Mesenchymal stem cell (in vitro differentiated cells and primary cell): ENCODE results near the gene ALOX12B.

ENCODE experiments used
- DNase-seq: peaks from one replicate; pipeline ENCODE4 v3.0.0-alpha.2; 2013
- H2AFZ ChIP-seq: one replicate; pipeline ENCODE4 v1.6.1; 2013; ENCODE audit warnings: low read depth, mild to moderate bottlenecking, control low read depth, inconsistent platforms, low read length, moderate library complexity
- H2AK5ac ChIP-seq: 2 replicates; pipeline ENCODE4 v1.6.1; 2013; ENCODE audit warnings: low read length, moderate library complexity, mild to moderate bottlenecking, inconsistent platforms; ENCODE audit not compliant: severe bottlenecking
- H2BK120ac ChIP-seq: one replicate; pipeline ENCODE4 v1.6.1; 2013; ENCODE audit warnings: low read depth, mild to moderate bottlenecking, inconsistent platforms, low read length, moderate library complexity
- H2BK12ac ChIP-seq, 2 experiments: one replicate each; pipeline ENCODE4 v1.6.1; 2013; ENCODE audit warnings: inconsistent platforms in 2 of 2, low read length in 2 of 2, mild to moderate bottlenecking in 2 of 2, moderate library complexity in 2 of 2, control low read depth in 1 of 2
- H2BK15ac ChIP-seq: one replicate; pipeline ENCODE4 v1.6.1; 2013; ENCODE audit warnings: mild to moderate bottlenecking, low read depth, inconsistent platforms; ENCODE audit not compliant: poor library complexity, severe bottlenecking
- H2BK5ac ChIP-seq: 2 replicates; pipeline ENCODE4 v1.6.1; 2013; ENCODE audit warnings: low read depth, mild to moderate bottlenecking, low read length, control low read depth, inconsistent platforms; ENCODE audit not compliant: poor library complexity, severe bottlenecking
- H3K14ac ChIP-seq, 2 experiments: one replicate each; pipeline ENCODE4 v1.6.1; 2013; ENCODE audit warnings: inconsistent platforms in 2 of 2, low read length in 2 of 2, control low read depth in 1 of 2, mild to moderate bottlenecking in 1 of 2, moderate library complexity in 1 of 2
- H3K18ac ChIP-seq, 2 experiments: one replicate each; pipeline ENCODE4 v1.6.1; 2013; ENCODE audit warnings: inconsistent platforms in 2 of 2, low read length in 2 of 2, control low read depth in 1 of 2, low read depth in 1 of 2, mild to moderate bottlenecking in 1 of 2
- H3K23ac ChIP-seq, 2 experiments: one replicate each; pipeline ENCODE4 v1.6.1; 2013; ENCODE audit warnings: inconsistent platforms in 2 of 2, low read length in 2 of 2, mild to moderate bottlenecking in 2 of 2, moderate library complexity in 2 of 2, control low read depth in 1 of 2
- H3K27ac ChIP-seq: 2 replicates; pipeline ENCODE4 v1.5.1; 2013; ENCODE audit warnings: mild to moderate bottlenecking, moderate library complexity, low read length, control low read depth, inconsistent platforms; ENCODE audit not compliant: poor library complexity, severe bottlenecking
- H3K27me3 ChIP-seq, 2 experiments: 2 replicates each; pipeline versions ENCODE4 v1.6.1 to v1.7.0; 2013; ENCODE audit warnings: low read length in 2 of 2, mild to moderate bottlenecking in 2 of 2, moderate library complexity in 2 of 2, control low read depth in 1 of 2, inconsistent platforms in 1 of 2; ENCODE audit not compliant: control insufficient read depth in 1 of 2, insufficient read depth in 1 of 2
- H3K36me3 ChIP-seq, 2 experiments: 2 replicates each; pipeline versions ENCODE4 v1.6.1 to v1.7.0; 2013; ENCODE audit warnings: low read length in 2 of 2, control low read depth in 1 of 2, inconsistent platforms in 1 of 2, low read depth in 1 of 2, mild to moderate bottlenecking in 1 of 2; ENCODE audit not compliant: insufficient read depth in 2 of 2, control insufficient read depth in 1 of 2
- H3K4ac ChIP-seq, 2 experiments: one replicate each; pipeline ENCODE4 v1.6.1; 2013; ENCODE audit warnings: inconsistent platforms in 2 of 2, low read length in 2 of 2, mild to moderate bottlenecking in 2 of 2, moderate library complexity in 2 of 2, control low read depth in 1 of 2, low read depth in 1 of 2
- H3K4me1 ChIP-seq: 2 replicates; pipeline ENCODE4 v1.6.1; 2013; ENCODE audit warnings: low read depth, low read length, control low read depth; ENCODE audit not compliant: control insufficient read depth, insufficient read depth
- H3K4me2 ChIP-seq: 2 replicates; pipeline ENCODE4 v1.6.1; 2013; ENCODE audit warnings: low read length, mild to moderate bottlenecking, inconsistent platforms; ENCODE audit not compliant: poor library complexity, severe bottlenecking
- H3K4me3 ChIP-seq, 2 experiments: 2 replicates each; pipeline versions ENCODE4 v1.5.1 to v1.7.0; 2013; ENCODE audit warnings: low read length in 2 of 2, mild to moderate bottlenecking in 2 of 2, control low read depth in 1 of 2, low read depth in 1 of 2; ENCODE audit not compliant: insufficient read depth in 1 of 2
- H3K79me1 ChIP-seq: replicated peaks from 2 replicates; pipeline ENCODE4 v1.6.1; 2013; ENCODE audit warnings: mild to moderate bottlenecking, control low read depth, low read length, inconsistent platforms; ENCODE audit not compliant: poor library complexity, severe bottlenecking
- H3K9ac ChIP-seq: 2 replicates; pipeline ENCODE4 v1.7.0; 2013; ENCODE audit warnings: mild to moderate bottlenecking, low read length, moderate library complexity
- H3K9me3 ChIP-seq: 2 replicates; pipeline ENCODE4 v1.7.0; 2013; ENCODE audit warnings: mild to moderate bottlenecking, low read length; ENCODE audit not compliant: control insufficient read depth
- H4K8ac ChIP-seq: one replicate; pipeline ENCODE4 v1.6.1; 2013; ENCODE audit warnings: inconsistent platforms, mild to moderate bottlenecking, low read length, moderate library complexity
- H4K91ac ChIP-seq: one replicate; pipeline ENCODE4 v1.6.1; 2013; ENCODE audit warnings: mild to moderate bottlenecking, low read length, inconsistent platforms
- WGBS: methylation state at CpG from one replicate; pipeline ENCODE4 v1.1.7; 2013; ENCODE audit warnings: mixed read lengths; 5-methylcytosine and 5-hydroxymethylcytosine counted together

The ALOX12B gene

GRCh38 chr17:8128125-8128784 is 40.7 kb upstream of the ALOX12B start:
- DNase-seq, result no peak
- Histone ChIP-seq H3K4me1 (peaks cover 25% of the 10 kb centered on the region), H3K27ac (no peak overlapping the region), H3K4me2 (no peak overlapping the region), H3K4ac (no peak overlapping the region), H2BK120ac (no peak overlapping the region), H3K4me3 (no peak overlapping the region), H3K79me1 (no peaks in the 10 kb centered on the region), H2AFZ (no peak overlapping the region), H3K27me3 (peaks cover 21 to 27% of the 10 kb centered on the region in 2 experiments), H4K91ac (no peak overlapping the region), H3K23ac (no peak overlapping the region), H3K14ac (no peak overlapping the region), H2BK5ac (no peak overlapping the region), H3K36me3 (no peaks in the 10 kb centered on the region), H2BK12ac (no peak overlapping the region), H2AK5ac (no peak overlapping the region), H2BK15ac (no peak overlapping the region), H4K8ac (no peak overlapping the region), H3K18ac (no peak overlapping the region), H3K9me3 (no peaks in the 10 kb centered on the region), H3K9ac (no peak overlapping the region)
- WGBS, result 97% methylated on average over 8 of the region's 14 CpGs

GRCh38 chr17:8126491-8127066 is 39.1 kb upstream of the ALOX12B start:
- Histone ChIP-seq H2BK5ac (no peak overlapping the region), H4K91ac (no peak overlapping the region), H3K14ac (no peak overlapping the region), H4K8ac (peak overlapping the region; percentile 66), H2AFZ (peak overlapping the region; percentile 29), H3K36me3 (no peaks in the 10 kb centered on the region), H3K9me3 (no peaks in the 10 kb centered on the region), H3K18ac (no peak overlapping the region), H2BK120ac (no peak overlapping the region), H3K4me3 (peak overlapping the region; percentile 66 to 85), H3K9ac (peak overlapping the region; percentile 75), H3K23ac (no peak overlapping the region), H2BK15ac (no peak overlapping the region), H3K27ac (peak overlapping the region; percentile 39), H3K4me2 (peak overlapping the region; percentile 99), H3K79me1 (no peaks in the 10 kb centered on the region), H2BK12ac (no peak overlapping the region), H3K4ac (no peak overlapping the region), H2AK5ac (no peak overlapping the region), H3K27me3 (peaks cover 23 to 30% of the 10 kb centered on the region in 2 experiments), H3K4me1 (peaks cover 41% of the 10 kb centered on the region)
- WGBS, result 2% methylated on average over 34 of the region's 45 CpGs
- peak; percentile 65 for DNase-seq

GRCh38 chr17:8125947-8126490 is 38.5 kb upstream of the ALOX12B start:
- Histone ChIP-seq H3K36me3 (no peaks in the 10 kb centered on the region), H3K9me3 (no peaks in the 10 kb centered on the region), H3K23ac (no peak overlapping the region), H3K27ac (no peak overlapping the region), H2BK120ac (no peak overlapping the region), H2AK5ac (no peak overlapping the region), H3K18ac (peak overlapping the region in 1 of 2 experiments; percentile 70), H3K27me3 (peaks cover 23 to 30% of the 10 kb centered on the region in 2 experiments), H3K79me1 (no peaks in the 10 kb centered on the region), H4K91ac (peak overlapping the region; percentile 71), H2AFZ (peak overlapping the region; percentile 29), H3K4me1 (peaks cover 45% of the 10 kb centered on the region), H2BK12ac (no peak overlapping the region), H4K8ac (no peak overlapping the region), H2BK5ac (no peak overlapping the region), H3K9ac (peak overlapping the region; percentile 67), H3K4me2 (peak overlapping the region; percentile 99), H3K14ac (no peak overlapping the region), H3K4ac (peak overlapping the region in 1 of 2 experiments; percentile 32), H2BK15ac (no peak overlapping the region), H3K4me3 (peak overlapping the region; percentile 66 to 85)
- WGBS, result under 1% methylated on average over 33 of the region's 35 CpGs
- peak; percentile 68 for DNase-seq

GRCh38 chr17:8125154-8125946 is 37.8 kb upstream of the ALOX12B start:
- H3K36me3 ChIP-seq, result no peaks in the 10 kb centered on the region
- no peak overlapping the region for H2AK5ac ChIP-seq
- H3K23ac ChIP-seq, result no peak overlapping the region
- no peak overlapping the region for H2BK12ac ChIP-seq
- no peak overlapping the region for H2BK120ac ChIP-seq
- H3K4ac ChIP-seq, result no peak overlapping the region
- DNase-seq, result peak; percentile 79
- no peaks in the 10 kb centered on the region for H3K79me1 ChIP-seq
- H3K9me3 ChIP-seq, result no peaks in the 10 kb centered on the region
- no peak overlapping the region for H3K18ac ChIP-seq
- H3K9ac ChIP-seq, result peak overlapping the region; percentile 67
- peaks cover 48% of the 10 kb centered on the region for H3K4me1 ChIP-seq
- no peak overlapping the region for H3K27ac ChIP-seq
- no peak overlapping the region for H4K8ac ChIP-seq
- no peak overlapping the region for H3K14ac ChIP-seq
- no peak overlapping the region for H4K91ac ChIP-seq
- no peak overlapping the region for H2BK15ac ChIP-seq
- peak overlapping the region; percentile 66 to 85 for H3K4me3 ChIP-seq
- H3K27me3 ChIP-seq, result peaks cover 23 to 30% of the 10 kb centered on the region in 2 experiments
- under 1% methylated on average over 35 of the region's 40 CpGs for WGBS
- no peak overlapping the region for H2AFZ ChIP-seq
- peak overlapping the region; percentile 99 for H3K4me2 ChIP-seq
- H2BK5ac ChIP-seq, result no peak overlapping the region
